Keratinocyte (primary cell): ENCODE measurements around the gene PEX3. TPM values are rescaled to one million over a fixed set of nuclear protein-coding genes. Genes with fewer than 3 reads are reported as not detected.

Source experiments
- DNase-seq: peaks from one replicate; pipeline ENCODE4 v3.0.0-alpha.2; 2011; ENCODE audit warnings: low read depth, missing footprints, low spot score
- FAIRE-seq: peaks from 2 replicates; lab custom pipeline; 2011; peaks lifted over from hg19 to GRCh38; lab: Jason Lieb, UNC
- H2AFZ ChIP-seq: 2 replicates; pipeline ENCODE4 v1.6.0; 2012; ENCODE audit warnings: low read length, control low read depth, inconsistent platforms; ENCODE audit not compliant: control insufficient read depth
- H3K27ac ChIP-seq: 2 replicates; pipeline ENCODE4 v1.5.1; 2011; ENCODE audit warnings: low read length; ENCODE audit not compliant: control insufficient read depth, insufficient read depth
- H3K27me3 ChIP-seq: 3 replicates; pipeline ENCODE4 v1.6.0; 2011; ENCODE audit warnings: low read length; ENCODE audit not compliant: control insufficient read depth, insufficient read depth; ENCODE audit errors: extremely low read depth
- H3K36me3 ChIP-seq, 2 experiments: 2 replicates in 1 of 2; 3 replicates in 1 of 2; pipeline ENCODE4 v1.5.1; 2011; ENCODE audit warnings: low read length in 2 of 2, mild to moderate bottlenecking in 1 of 2; ENCODE audit not compliant: control insufficient read depth in 2 of 2, insufficient read depth in 2 of 2; ENCODE audit errors: extremely low read depth in 1 of 2
- H3K4me1 ChIP-seq: 3 replicates; pipeline ENCODE4 v1.5.1; 2011; ENCODE audit warnings: low read length; ENCODE audit not compliant: control insufficient read depth, insufficient read depth; ENCODE audit errors: extremely low read depth
- H3K4me2 ChIP-seq: 3 replicates; pipeline ENCODE4 v1.6.0; 2011; ENCODE audit warnings: low read depth, low read length; ENCODE audit not compliant: control insufficient read depth, insufficient read depth; ENCODE audit errors: extremely low read depth
- H3K4me3 ChIP-seq, 3 experiments: fragments of 200-600 bp in 1 of 3; sonication (generic) in 1 of 3; 2 replicates in 2 of 3; 3 replicates in 1 of 3; pipeline ENCODE4 v1.5.1; 2011 to 2016; ENCODE audit warnings: low read length in 3 of 3, mild to moderate bottlenecking in 3 of 3, control low read depth in 2 of 3, inconsistent platforms in 1 of 3, low read depth in 1 of 3, mixed read lengths in 1 of 3, mixed run types in 1 of 3, moderate library complexity in 1 of 3; ENCODE audit not compliant: control insufficient read depth in 2 of 3, insufficient read depth in 2 of 3; ENCODE audit errors: extremely low read depth in 1 of 3
- H3K79me2 ChIP-seq: 2 replicates; pipeline ENCODE4 v1.6.0; 2012; ENCODE audit warnings: low read length; ENCODE audit not compliant: control insufficient read depth, insufficient read depth
- H3K9ac ChIP-seq: 3 replicates; pipeline ENCODE4 v1.6.0; 2011; ENCODE audit warnings: low read length; ENCODE audit not compliant: control insufficient read depth, insufficient read depth; ENCODE audit errors: extremely low read depth
- H3K9me1 ChIP-seq: 3 replicates; pipeline ENCODE4 v1.6.0; 2011; ENCODE audit warnings: low read length; ENCODE audit not compliant: control insufficient read depth, insufficient read depth; ENCODE audit errors: extremely low read depth
- H3K9me3 ChIP-seq: 2 replicates; pipeline ENCODE4 v1.5.1; 2012; ENCODE audit warnings: low read depth, low read length; ENCODE audit not compliant: control insufficient read depth
- H4K20me1 ChIP-seq: 3 replicates; pipeline ENCODE4 v1.6.0; 2011; ENCODE audit warnings: low read length; ENCODE audit not compliant: control insufficient read depth, insufficient read depth; ENCODE audit errors: extremely low read depth
- CTCF ChIP-seq, 3 experiments: IDR thresholded peaks in 1 of 3; conservative IDR thresholded peaks in 1 of 3; optimal IDR thresholded peaks in 1 of 3; 2 replicates in 2 of 3; 3 replicates in 1 of 3; pipeline versions ENCODE3 to v1.5.1; 2011; ENCODE audit warnings: low read length in 3 of 3, mild to moderate bottlenecking in 3 of 3, moderate library complexity in 2 of 3, control low read depth in 1 of 3, inconsistent platforms in 1 of 3; ENCODE audit not compliant: insufficient read depth in 2 of 3; ENCODE audit errors: extremely low read depth in 1 of 3
- EZH2 ChIP-seq: IDR thresholded peaks from one replicate; pipeline ENCODE4 v1.6.1; 2012; ENCODE audit warnings: inconsistent platforms, mild to moderate bottlenecking, low read length, moderate library complexity
- dilution Hi-C: fragments of 300-500 bp; cut with MboI; formaldehyde crosslinking; loops from one replicate; pipeline ENCODE4 v1.7.0; 2020; ENCODE audit warnings: low sequenced_read_pairs; ENCODE audit not compliant: extremely low pct_ligation_motif_present
- polyA plus RNA-seq, 5 experiments: library from polyadenylated mRNA; depleted of rRNA in 3 of 5; stranded (reverse) in 3 of 5; stranded (forward) in 1 of 5; unstranded in 1 of 5; fragments of >200 nt; gene quantifications; 1 replicate in 1 of 5; 2 replicates in 3 of 5; 3 replicates in 1 of 5; pipeline versions ENCODE4 v1.2.1 to v1.2.3, GENCODE V29; 2011 to 2012; ENCODE audit warnings: missing spikeins in 2 of 5, low read depth in 1 of 5, low replicate concordance in 1 of 5
- small RNA-seq, 3 experiments: library from RNA; depleted of rRNA; stranded (forward); fragments of <200 nt; gene quantifications; one replicate each; pipeline ENCODE3, GENCODE V24; 2012; ENCODE audit warnings: low read depth in 3 of 3, low replicate concordance in 1 of 3; ENCODE audit not compliant: insufficient read length in 3 of 3

PEX3 gene
- polyA plus RNA-seq, 1 donor (not counting 4 experiments of a cell fraction or from before 2014, with no cell fraction given): 68.1 TPM

- Histone ChIP-seq H3K4me2 (no peak overlapping the region), H3K27me3 (no peaks in the 10 kb centered on the region), H3K4me3 (no peak overlapping the region), H3K9ac (no peak overlapping the region), H4K20me1 (no peaks in the 10 kb centered on the region), H3K9me3 (no peaks in the 10 kb centered on the region), H3K36me3 (no peaks in the 10 kb centered on the region), H3K79me2 (no peaks in the 10 kb centered on the region), H3K27ac (no peak overlapping the region), H3K9me1 (no peaks in the 10 kb centered on the region), H3K4me1 (peaks cover 2% of the 10 kb centered on the region), H2AFZ (no peak overlapping the region)
- dilution Hi-C loops: no loop called here
- TF ChIP-seq CTCF (optimal IDR thresholded peaks at IDR 0.05 in 1 of 3, IDR thresholded peaks at IDR 0.05 in 1 of 3, conservative IDR thresholded peaks at IDR 0.05 in 1 of 3; ENCODE audit: extremely low read depth in 1 of 3, insufficient read depth in 2 of 3, low read length in 3 of 3) (no peak), EZH2 (no peak)
- FAIRE-seq (no peak), DNase-seq (no peak)
Measured at GRCh38 chr6:143540192-143540591, 89.6 kb downstream of the PEX3 start.

Small RNAs within 50 kb of the gene (small RNA-seq; reads per million reads assigned to genes)
- gene RNA5SP221: 0.13 to 4.0 (median 2.5) reads per million in 3 experiments

Other genes starting within 250 kb of the PEX3 start
- 8.0 to 23.1 TPM (median 14.8 TPM) in 3 replicates for gene ADAT2, start 110 bp upstream of the PEX3 start, polyA plus RNA-seq
- 10.8 to 14.0 TPM (median 12.5 TPM) in 3 replicates for gene FUCA2, start 60.9 kb downstream of the PEX3 start, polyA plus RNA-seq
- 5.9 to 20.9 TPM (median 9.4 TPM) in 3 replicates for gene PHACTR2, start 227.2 kb downstream of the PEX3 start, polyA plus RNA-seq